Measurements from ENCODE around the gene KRTAP10-12.

Gene KRTAP10-12

GRCh38 chr21:44697811-44698734 lies 1.1 kb downstream of the KRTAP10-12 start:
- no peak for DNase-seq (ENCODE audit: low read depth in 3 of 3, low spot score in 1 of 3)

- DNase-seq (ENCODE audit: low read depth in 3 of 3, low spot score in 1 of 3) = no peak
These were observed 2.6 kb downstream of the KRTAP10-12 start for GRCh38 chr21:44699502-44700001.

- DNase-seq (ENCODE audit: low read depth in 3 of 3, low spot score in 1 of 3) = no peak
These were observed 3.4 kb downstream of the KRTAP10-12 start for GRCh38 chr21:44700101-44701022.

GRCh38 chr21:44701023-44701400 lies 4.0 kb downstream of the KRTAP10-12 start:
- DNase-seq (ENCODE audit: low read depth in 3 of 3, low spot score in 1 of 3) = no peak

GRCh38 chr21:44701541-44701940 lies 4.6 kb downstream of the KRTAP10-12 start:
- no peak for DNase-seq (ENCODE audit: low read depth in 3 of 3, low spot score in 1 of 3)

GRCh38 chr21:44702111-44702972 lies 5.4 kb downstream of the KRTAP10-12 start:
- no peak for DNase-seq (ENCODE audit: low read depth in 3 of 3, low spot score in 1 of 3)

GRCh38 chr21:44702973-44703730 lies 6.2 kb downstream of the KRTAP10-12 start:
- no peak for DNase-seq (ENCODE audit: low read depth in 3 of 3, low spot score in 1 of 3)

GRCh38 chr21:44703731-44704635 lies 7.0 kb downstream of the KRTAP10-12 start:
- DNase-seq (ENCODE audit: low read depth in 3 of 3, low spot score in 1 of 3) = no peak

GRCh38 chr21:44704636-44705001 lies 7.6 kb downstream of the KRTAP10-12 start:
- no peak for DNase-seq (ENCODE audit: low read depth in 3 of 3, low spot score in 1 of 3)

- no peak for DNase-seq (ENCODE audit: low read depth in 3 of 3, low spot score in 1 of 3)
These were observed 9.2 kb downstream of the KRTAP10-12 start for GRCh38 chr21:44706026-44706705.

- no peak for DNase-seq (ENCODE audit: low read depth in 3 of 3, low spot score in 1 of 3)
These were observed 10.0 kb downstream of the KRTAP10-12 start for GRCh38 chr21:44706706-44707581.

GRCh38 chr21:44708213-44708865 lies 11.4 kb downstream of the KRTAP10-12 start:
- DNase-seq (ENCODE audit: low read depth in 3 of 3, low spot score in 1 of 3) = no peak

- DNase-seq (ENCODE audit: low read depth in 3 of 3, low spot score in 1 of 3) = no peak
These were observed 12.0 kb downstream of the KRTAP10-12 start for GRCh38 chr21:44708866-44709425.

- no peak for DNase-seq (ENCODE audit: low read depth in 3 of 3, low spot score in 1 of 3)
These were observed 12.7 kb downstream of the KRTAP10-12 start for GRCh38 chr21:44709426-44710293.

GRCh38 chr21:44710294-44710665 lies 13.3 kb downstream of the KRTAP10-12 start:
- no peak for DNase-seq (ENCODE audit: low read depth in 3 of 3, low spot score in 1 of 3)

All from stimulated activated CD4-positive, alpha-beta T cell treated with anti-CD3 and anti-CD28 coated beads, TNF-alpha, amount 100 ng/mL, for 1 hour (primary cell).